AG04450 (cell line): Measurements from ENCODE around the gene DBNDD1. TPM values are rescaled to one million over a fixed set of nuclear protein-coding genes. Genes with fewer than 3 reads are reported as not detected.

Experiments used
- CTCF ChIA-PET: fragments of 300-600, 350-600 bp; formaldehyde crosslinking; extraction: SDS; loops from one replicate; lab custom pipeline; 2022; ENCODE audit warnings: antibody characterized with exemption, inconsistent platforms; lab: Charles Lee
- POLR2A ChIA-PET: fragments of 350-600 bp; formaldehyde crosslinking; extraction: SDS; loops from one replicate; lab custom pipeline; 2021; ENCODE audit warnings: antibody characterized with exemption, inconsistent platforms; lab: Yijun Ruan, JAX
- DNase-seq: peaks from one replicate; pipeline ENCODE4 v3.0.0-alpha.2; 2011; ENCODE audit warnings: low read depth, low spot score
- H3K27ac ChIP-seq: one replicate; pipeline ENCODE4 v1.5.1; 2012; ENCODE audit warnings: low read depth, low read length, control low read depth
- H3K27me3 ChIP-seq: one replicate; pipeline ENCODE4 v1.6.0; 2012; ENCODE audit warnings: low read length; ENCODE audit not compliant: control insufficient read depth, insufficient read depth
- H3K4me3 ChIP-seq: 2 replicates; pipeline ENCODE4 v1.5.1; 2011; ENCODE audit warnings: mild to moderate bottlenecking, low read depth, low read length, control low read depth
- H3K9me3 ChIP-seq: 2 replicates; pipeline ENCODE4 v1.5.1; 2012; ENCODE audit warnings: low read length; ENCODE audit not compliant: control insufficient read depth, insufficient read depth
- polyA plus RNA-seq: library from polyadenylated mRNA; depleted of rRNA; stranded (reverse); fragments of >200 nt; gene quantifications from 2 replicates; pipeline ENCODE4 v1.2.3, GENCODE V29; 2011
- TF ChIP-seq, protein P1 (sequence below): IDR thresholded peaks from 2 replicates; pipeline ENCODE4 v1.5.1; 2011; ENCODE audit warnings: low read depth, low read length, control low read depth, inconsistent platforms

The DBNDD1 gene
- polyA plus RNA-seq, 1 experiment: 9.2 TPM

DNA sequence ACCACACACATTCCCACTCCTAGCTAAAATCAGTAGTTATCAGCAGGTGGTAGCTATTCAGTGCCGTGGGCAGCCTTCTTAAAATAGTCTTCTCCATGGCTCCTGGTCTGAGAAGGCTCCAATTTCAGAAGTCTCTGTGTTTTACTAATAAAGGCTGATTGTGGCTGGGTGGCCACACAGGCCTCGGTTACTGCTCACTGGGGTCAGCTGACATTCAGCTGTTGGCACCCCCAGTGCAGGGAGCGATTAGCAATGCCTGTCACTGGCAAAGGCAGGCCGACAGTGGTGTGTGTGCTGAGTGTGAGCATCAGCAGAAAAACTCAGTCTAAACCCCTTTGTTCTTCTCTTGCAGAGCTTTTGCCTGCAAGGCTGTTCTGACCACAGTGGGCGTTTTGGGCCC is 16.6 kb upstream of the DBNDD1 start:
- TF ChIP-seq, protein P1, sequence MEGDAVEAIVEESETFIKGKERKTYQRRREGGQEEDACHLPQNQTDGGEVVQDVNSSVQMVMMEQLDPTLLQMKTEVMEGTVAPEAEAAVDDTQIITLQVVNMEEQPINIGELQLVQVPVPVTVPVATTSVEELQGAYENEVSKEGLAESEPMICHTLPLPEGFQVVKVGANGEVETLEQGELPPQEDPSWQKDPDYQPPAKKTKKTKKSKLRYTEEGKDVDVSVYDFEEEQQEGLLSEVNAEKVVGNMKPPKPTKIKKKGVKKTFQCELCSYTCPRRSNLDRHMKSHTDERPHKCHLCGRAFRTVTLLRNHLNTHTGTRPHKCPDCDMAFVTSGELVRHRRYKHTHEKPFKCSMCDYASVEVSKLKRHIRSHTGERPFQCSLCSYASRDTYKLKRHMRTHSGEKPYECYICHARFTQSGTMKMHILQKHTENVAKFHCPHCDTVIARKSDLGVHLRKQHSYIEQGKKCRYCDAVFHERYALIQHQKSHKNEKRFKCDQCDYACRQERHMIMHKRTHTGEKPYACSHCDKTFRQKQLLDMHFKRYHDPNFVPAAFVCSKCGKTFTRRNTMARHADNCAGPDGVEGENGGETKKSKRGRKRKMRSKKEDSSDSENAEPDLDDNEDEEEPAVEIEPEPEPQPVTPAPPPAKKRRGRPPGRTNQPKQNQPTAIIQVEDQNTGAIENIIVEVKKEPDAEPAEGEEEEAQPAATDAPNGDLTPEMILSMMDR: no peak
- no peak for DNase-seq
- CTCF ChIA-PET: no interaction called here
- Histone ChIP-seq H3K27me3 (no peaks in the 10 kb centered on the region), H3K4me3 (no peak overlapping the region), H3K9me3 (peaks cover 3% of the 10 kb centered on the region; the same call in 1 of the 2 replicates), H3K27ac (no peak overlapping the region)
- POLR2A ChIA-PET: no interaction called here

DNA sequence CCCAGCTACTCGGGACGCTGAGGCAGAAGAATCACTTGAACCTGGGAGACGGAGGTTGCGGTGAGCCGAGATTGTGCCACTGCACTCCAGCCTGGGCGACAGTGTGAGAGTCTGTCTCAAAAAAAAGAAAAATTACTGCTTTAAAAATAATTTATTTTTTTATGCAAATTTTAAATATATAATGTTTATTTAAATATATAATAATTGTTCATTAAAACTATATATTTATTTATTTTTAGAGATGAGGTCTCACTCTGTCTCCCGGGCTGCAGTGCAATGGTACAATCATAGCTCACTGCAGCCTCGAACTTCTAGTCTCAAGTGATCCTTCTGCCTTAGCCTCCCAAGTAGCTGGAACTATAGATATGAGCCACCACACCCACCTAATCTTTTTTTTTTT is 15.2 kb upstream of the DBNDD1 start:
- Histone ChIP-seq H3K27me3 (no peaks in the 10 kb centered on the region), H3K9me3 (peaks cover 3% of the 10 kb centered on the region; the same call in 1 of the 2 replicates), H3K4me3 (no peak overlapping the region), H3K27ac (no peak overlapping the region)
- no peak for DNase-seq
- CTCF ChIA-PET: no interaction called here
- TF ChIP-seq, protein P1: no peak
- POLR2A ChIA-PET: no interaction called here

DNA sequence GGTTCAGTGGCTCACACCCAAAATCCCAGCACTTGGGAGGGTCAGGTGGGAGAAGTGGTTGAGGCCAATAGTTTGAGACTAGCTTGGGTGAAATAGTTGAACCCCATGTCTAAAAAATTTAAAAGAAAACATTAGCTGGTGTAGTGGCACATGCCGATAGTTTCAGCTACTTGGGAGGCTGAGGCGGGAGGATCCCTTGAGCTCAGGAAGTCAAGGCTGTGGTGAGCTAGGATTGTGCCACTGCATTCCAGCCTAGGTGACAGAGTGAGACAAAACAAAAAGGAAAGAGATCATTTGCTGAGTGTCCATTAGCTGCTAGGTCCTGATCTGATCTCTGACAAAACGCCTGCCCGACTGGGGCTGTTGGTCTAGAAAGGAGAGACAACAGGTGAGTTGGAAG is 14.1 kb upstream of the DBNDD1 start:
- Histone ChIP-seq H3K27ac (no peak overlapping the region), H3K27me3 (no peaks in the 10 kb centered on the region), H3K9me3 (peaks cover 3% of the 10 kb centered on the region; the same call in 1 of the 2 replicates), H3K4me3 (no peak overlapping the region)
- DNase-seq: no peak
- POLR2A ChIA-PET: no interaction called here
- TF ChIP-seq, protein P1: no peak
- CTCF ChIA-PET: interaction anchor here (1.5 kb wide), 1 partner anchor 13 kb away, joined by 3 read pairs; no protein-coding TSS in a partner anchor

DNA sequence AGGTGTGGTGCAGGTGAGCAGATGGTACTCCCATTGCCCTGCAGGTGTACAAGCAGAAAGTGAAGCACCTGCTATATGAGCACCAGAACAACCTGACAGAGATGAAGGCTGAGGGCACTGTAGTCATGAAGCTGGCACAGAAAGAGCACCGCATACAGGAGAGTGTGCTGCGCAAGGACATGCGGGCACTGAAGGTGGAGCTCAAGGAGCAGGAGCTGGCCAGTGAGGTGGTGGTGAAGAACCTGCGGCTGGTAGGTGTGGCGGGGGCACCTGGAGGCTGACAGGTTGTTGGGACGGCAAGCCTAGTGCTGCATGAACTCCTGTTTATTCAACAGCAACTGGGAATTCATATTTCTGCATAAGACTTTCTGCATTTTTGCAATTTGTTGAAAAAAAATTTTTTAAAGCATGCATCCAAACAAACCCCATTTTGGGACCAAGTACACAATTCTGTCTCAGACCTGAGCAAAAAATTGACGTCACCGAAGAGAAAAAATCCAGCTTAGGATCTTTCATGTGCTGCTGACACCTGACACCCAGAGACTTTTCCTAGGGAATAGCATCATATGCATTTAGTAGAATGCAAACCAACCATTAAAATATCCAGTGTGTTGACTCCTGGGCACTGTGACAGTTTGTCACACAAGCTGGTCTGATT is 13.5 kb upstream of the DBNDD1 start:
- H3K4me3 ChIP-seq: no peak overlapping the region
- peak; percentile 18 for DNase-seq
- TF ChIP-seq, protein P1: no peak
- ChIA-PET POLR2A (interaction anchor here (0.6 kb wide), 1 partner anchor 345 kb away, joined by 3 read pairs; no protein-coding TSS in a partner anchor), CTCF (interaction anchor here (1.5 kb wide), 1 partner anchor 14 kb away, joined by 3 read pairs; no protein-coding TSS in a partner anchor)
- H3K27ac ChIP-seq: no peak overlapping the region
- no peaks in the 10 kb centered on the region for H3K27me3 ChIP-seq
- peaks cover 3% of the 10 kb centered on the region; the same call in 1 of the 2 replicates for H3K9me3 ChIP-seq

DNA sequence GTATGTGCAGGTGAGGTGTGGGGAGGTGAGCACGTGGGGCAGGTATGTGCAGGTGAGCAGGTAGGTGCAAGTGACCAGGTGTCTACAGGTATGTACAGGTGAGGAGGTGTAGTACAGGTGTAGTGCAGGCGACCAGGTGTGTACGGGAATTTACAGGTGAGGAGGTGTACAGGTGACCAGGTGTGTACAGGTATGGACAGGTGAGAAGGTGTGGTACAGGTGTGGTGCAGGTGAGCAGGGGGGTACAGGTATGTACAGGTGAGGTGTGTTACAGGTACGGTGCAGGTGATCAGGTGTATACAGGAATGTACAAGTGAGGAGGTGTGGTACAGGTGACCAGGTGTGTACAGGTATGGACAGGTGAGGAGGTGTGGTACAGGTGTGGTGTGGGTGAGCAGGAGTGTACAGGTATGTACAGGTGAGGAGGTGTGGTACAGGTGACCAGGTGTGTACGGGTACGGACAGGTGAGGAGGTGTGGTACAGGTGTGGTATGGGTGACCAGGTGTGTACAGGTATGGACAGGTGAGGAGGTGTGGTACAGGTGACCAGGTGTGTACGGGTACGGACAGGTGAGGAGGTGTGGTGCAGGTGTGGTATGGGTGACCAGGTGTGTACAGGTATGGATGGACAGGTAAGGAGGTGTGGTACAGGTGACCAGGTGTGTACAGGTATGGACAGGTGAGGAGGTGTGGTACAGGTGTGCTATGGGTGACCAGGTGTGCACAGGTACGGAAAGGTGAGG is 12.8 kb upstream of the DBNDD1 start:
- Histone ChIP-seq H3K4me3 (no peak overlapping the region), H3K9me3 (peaks cover 3% of the 10 kb centered on the region; the same call in 1 of the 2 replicates), H3K27ac (no peak overlapping the region), H3K27me3 (no peaks in the 10 kb centered on the region)
- no peak for DNase-seq
- TF ChIP-seq, protein P1: no peak
- ChIA-PET CTCF (interaction anchor here (1.5 kb wide), 1 partner anchor 15 kb away, joined by 3 read pairs; no protein-coding TSS in a partner anchor), POLR2A (no interaction called here)
